Astrocyte of the spinal cord (primary cell): ENCODE data around the gene CASZ1.

Experiments
- DNase-seq: peaks from one replicate; pipeline ENCODE4 v3.0.0; 2011; ENCODE audit warnings: low read depth, low spot score
- H3K4me3 ChIP-seq: 2 replicates; pipeline ENCODE4 v1.5.1; 2011; ENCODE audit warnings: low read depth, mild to moderate bottlenecking, low read length, moderate library complexity
- CTCF ChIP-seq: IDR thresholded peaks from 2 replicates; pipeline ENCODE4 v1.5.1; 2012; ENCODE audit warnings: low read depth, mild to moderate bottlenecking, low read length, inconsistent platforms
- in situ Hi-C: cut with HindIII; loops from 2 replicates; pipeline ENCODE4 v1.10.0; 2017; ENCODE audit warnings: low sequenced_read_pairs

Gene CASZ1

GRCh38 chr1:10836726-10837125 is 40.3 kb upstream of the CASZ1 start:
- H3K4me3 ChIP-seq, result no peak overlapping the region
- TF ChIP-seq CTCF, result no peak
- in situ Hi-C loops, result no loop called here
- DNase-seq, result no peak

GRCh38 chr1:10835822-10836421 is 39.5 kb upstream of the CASZ1 start:
- in situ Hi-C loops, result no loop called here
- TF ChIP-seq CTCF, result no peak
- H3K4me3 ChIP-seq, result no peak overlapping the region
- peak; percentile 30 for DNase-seq

GRCh38 chr1:10835421-10835820 is 39.0 kb upstream of the CASZ1 start:
- H3K4me3 ChIP-seq, result no peak overlapping the region
- TF ChIP-seq CTCF, result no peak
- in situ Hi-C loops, result no loop called here
- no peak for DNase-seq

- no peak for TF ChIP-seq CTCF
- in situ Hi-C loops, result no loop called here
- H3K4me3 ChIP-seq, result no peak overlapping the region
- DNase-seq, result no peak
Observed at GRCh38 chr1:10834770-10835412, 38.4 kb upstream of the CASZ1 start.

GRCh38 chr1:10833630-10834557 is 37.4 kb upstream of the CASZ1 start:
- in situ Hi-C loops, result no loop called here
- no peak overlapping the region for H3K4me3 ChIP-seq
- TF ChIP-seq CTCF, result no peak
- no peak for DNase-seq

- in situ Hi-C loops, result no loop called here
- no peak for DNase-seq
- H3K4me3 ChIP-seq, result no peak overlapping the region
- no peak for TF ChIP-seq CTCF
Observed at GRCh38 chr1:10832703-10833102, 36.3 kb upstream of the CASZ1 start.
